ENCODE measurements around the gene ERF.

- TF ChIP-seq EZH2phosphoT487 (IDR thresholded peaks at IDR 0.05; ENCODE audit: borderline replicate concordance, low read length), result no peak
- TF ChIP-seq CTCF (conservative IDR thresholded peaks at IDR 0.05; ENCODE audit: low read depth, low read length), result no peak
Observed at GRCh38 chr19:42280815-42281145, 25.9 kb upstream of the ERF start.

Data from PC-3 (cell line).